ENCODE measurements around the gene SELENOT.
"Not testable (repeated sequence)": the region's sequence is repeated elsewhere in the genome, so short reads cannot be mapped to it uniquely, and the experiment has no call there.

The SELENOT gene

DNA sequence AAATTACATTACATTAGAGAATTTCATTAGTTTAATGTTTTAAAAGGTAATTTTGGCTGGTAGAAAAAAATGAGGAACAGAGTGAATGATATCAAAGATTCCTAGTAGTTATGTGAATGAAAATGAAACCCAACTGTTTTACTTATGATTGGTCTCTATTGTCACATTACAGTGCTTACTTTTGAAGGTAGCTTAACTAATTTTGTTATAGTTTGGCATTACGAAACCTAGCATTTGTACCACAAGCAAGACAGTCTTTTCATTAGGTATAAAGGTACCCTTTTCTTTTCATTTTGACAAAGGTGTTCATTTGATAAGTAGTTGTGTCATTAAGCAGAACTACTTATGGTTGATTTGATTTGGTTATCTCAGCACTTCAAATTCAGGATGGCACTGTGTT is 6.9 kb downstream of the SELENOT start:
- DNase-seq, result no peak

DNA sequence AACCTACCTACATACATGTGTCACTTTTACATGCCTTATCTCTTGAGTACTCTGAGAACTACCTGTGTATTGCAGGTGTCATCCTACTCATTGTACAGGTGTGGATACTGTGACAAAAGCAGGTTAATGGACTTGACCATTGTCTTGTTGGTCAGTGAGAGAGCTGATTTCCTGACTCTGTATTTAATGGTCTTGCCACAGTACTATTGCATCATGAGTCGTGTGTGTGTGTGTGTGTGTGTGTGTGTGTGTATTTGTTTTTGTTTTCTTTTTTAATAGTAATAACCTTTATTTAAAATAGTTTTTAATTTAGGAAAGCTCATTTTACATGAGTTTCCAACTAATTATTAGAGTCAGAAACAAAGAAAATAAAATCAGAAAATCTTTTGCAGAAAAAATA is 7.7 kb downstream of the SELENOT start:
- DNase-seq, result no peak

DNA sequence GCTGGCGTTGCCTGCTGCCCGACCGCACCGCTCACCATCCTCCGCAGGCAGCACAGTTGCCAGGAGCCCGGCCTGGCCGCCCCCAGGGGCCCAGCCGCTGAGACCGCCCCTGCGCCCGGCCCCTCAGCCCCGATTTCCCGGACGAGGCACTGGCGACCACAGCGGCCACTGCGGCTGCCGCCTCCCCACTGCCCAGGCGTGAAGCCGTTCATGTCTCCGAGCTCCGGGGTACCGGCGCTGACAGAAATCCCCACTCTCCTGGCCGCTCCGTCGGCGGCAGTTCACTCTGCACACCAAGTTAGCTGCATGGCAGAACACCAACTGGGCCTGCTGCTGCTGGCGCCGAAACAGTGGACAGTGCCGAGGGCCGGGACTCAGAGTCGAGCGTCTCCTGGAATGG is 8.5 kb downstream of the SELENOT start:
- no peak for DNase-seq

DNA sequence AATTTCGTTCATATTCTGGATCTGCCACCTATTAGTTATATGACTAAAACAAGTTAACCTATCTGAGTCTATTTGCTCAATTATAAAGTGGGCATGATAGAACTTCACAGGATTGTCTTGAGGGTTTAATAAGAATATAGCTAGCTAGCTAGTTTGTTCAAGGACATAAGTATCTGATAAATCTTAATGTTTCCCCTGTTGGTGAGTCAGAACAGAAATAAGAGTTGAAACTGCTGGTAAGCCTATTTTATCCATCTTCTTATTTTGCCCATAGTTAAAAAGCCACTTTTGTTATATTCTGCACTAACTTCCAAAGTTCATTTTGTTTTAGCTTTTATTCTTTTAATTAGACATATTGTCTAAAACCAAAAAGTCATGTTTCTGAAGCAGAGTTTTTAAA is 9.4 kb downstream of the SELENOT start:
- DNase-seq, result no peak

DNA sequence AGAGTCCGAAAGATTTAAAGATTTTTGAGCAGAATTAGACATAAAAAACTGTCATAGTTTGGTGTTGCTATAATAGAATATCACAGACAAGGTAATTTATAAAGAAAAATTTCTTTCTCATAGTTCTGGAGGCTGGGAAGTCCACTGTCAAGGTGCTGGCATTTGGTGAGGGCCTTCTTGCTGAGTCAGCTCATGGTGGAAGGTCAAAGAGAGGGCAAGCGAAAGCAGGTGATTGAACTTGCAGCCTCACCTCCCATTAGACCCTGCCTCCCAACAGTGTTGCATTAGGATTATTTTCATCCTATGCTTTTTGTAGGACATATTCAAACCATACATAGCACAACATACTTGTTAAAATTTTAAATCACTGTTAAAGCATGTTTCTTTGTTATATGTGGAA is 9.9 kb downstream of the SELENOT start:
- no peak for DNase-seq

DNA sequence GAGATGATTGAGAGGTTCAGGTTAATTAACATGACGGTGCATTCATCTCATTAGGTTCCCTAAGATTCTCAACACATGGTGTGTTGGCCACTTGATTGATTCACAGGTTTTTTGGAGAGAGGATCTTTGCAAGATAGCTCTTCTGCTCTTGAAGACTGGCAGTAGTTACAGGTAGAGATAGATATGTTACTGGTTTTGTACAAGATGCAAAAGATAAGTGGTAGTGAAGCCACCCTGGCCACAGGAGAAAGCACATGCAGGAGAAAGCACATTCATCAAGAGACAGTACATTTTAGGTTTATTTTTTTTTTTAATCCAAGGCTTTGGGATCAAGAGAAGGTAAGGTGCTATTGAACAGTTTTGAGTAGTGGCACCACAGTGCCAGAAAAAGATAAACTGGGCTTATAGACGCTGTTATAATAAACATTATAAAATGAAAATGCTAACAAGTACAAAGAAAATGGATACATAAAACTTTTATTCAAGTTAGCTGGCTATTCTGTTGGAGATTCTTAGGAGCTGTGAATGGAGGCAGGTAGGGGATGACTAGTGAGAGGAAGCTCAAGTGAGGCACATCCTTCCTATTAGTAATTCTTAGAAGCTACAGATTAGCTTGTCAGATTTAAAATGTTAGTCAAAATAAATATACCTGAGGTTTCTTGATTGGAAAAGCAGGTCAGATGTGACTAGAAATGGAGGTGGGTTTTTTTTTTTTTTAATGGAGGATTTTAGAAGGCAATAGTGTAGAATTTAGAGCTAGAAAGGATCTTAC is 10.8 kb downstream of the SELENOT start:
- no peak for DNase-seq

DNA sequence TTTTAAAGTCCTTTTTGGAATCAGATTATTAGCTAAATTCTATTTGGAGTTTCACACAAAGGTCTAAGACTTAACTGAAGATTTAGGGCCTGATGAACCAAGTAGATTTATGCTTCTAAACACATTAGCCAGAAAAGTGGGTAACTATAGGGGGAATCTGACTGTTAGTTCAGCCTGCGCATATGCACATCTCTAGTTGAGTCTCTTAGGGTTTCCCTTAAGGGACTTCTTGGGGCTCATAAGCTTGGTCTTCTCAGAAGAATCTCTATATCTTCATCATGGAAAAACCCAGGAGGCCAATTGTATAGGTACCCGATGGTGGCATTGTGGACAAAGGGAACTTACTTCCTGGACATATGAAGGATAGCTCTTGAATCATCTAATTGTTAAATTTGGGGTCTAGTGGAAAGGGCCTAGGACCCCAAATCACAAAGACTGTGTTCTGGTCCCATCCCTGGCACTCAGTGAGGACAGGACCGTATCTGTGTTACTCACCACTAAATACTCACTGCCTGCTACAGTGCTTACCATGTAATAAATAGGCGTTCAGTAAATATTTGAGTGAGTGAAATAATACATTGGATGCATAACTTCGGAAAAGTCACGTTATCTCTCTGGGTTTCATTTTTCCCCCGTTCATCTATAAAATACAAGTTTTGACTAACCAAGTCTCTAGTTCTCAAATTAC is 17.0 kb downstream of the SELENOT start:
- DNase-seq, result no peak

DNA sequence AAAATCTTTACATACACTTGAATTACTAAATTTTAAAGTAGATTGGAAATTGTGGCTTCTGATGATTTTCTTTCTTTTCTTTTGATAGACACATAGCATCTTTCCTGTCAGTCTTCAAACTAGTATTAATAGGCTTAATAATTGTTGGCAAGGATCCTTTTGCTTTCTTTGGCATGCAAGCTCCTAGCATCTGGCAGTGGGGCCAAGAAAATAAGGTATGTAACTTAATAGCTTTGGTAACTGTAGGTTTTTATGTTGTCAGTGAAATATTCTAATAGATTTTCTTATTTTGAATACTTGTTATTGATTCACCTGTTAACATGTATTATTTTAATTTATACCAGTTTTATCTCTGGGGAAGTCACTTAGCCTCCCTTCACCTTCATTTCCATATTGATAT is 19.8 kb downstream of the SELENOT start:
- not testable (repeated sequence) for DNase-seq

DNA sequence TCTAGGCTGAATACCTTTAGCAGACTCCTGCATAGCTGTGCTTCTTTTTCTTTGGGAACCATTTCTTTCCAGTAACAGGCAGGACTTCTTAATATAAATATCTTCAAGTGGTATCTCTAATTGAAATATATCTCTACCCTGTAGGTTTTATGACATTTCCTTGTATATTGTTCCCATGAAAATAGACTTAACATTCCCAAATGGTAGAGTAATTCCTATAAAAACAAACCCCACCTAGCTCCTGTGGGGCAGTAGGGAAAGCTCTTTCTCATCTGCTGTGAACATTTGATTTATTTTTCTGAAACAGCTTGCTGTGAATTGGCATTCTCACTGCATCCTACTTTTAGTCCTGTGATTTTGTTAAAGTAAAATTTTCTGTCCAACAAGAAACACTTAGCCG is 20.8 kb downstream of the SELENOT start:
- DNase-seq, result no peak

DNA sequence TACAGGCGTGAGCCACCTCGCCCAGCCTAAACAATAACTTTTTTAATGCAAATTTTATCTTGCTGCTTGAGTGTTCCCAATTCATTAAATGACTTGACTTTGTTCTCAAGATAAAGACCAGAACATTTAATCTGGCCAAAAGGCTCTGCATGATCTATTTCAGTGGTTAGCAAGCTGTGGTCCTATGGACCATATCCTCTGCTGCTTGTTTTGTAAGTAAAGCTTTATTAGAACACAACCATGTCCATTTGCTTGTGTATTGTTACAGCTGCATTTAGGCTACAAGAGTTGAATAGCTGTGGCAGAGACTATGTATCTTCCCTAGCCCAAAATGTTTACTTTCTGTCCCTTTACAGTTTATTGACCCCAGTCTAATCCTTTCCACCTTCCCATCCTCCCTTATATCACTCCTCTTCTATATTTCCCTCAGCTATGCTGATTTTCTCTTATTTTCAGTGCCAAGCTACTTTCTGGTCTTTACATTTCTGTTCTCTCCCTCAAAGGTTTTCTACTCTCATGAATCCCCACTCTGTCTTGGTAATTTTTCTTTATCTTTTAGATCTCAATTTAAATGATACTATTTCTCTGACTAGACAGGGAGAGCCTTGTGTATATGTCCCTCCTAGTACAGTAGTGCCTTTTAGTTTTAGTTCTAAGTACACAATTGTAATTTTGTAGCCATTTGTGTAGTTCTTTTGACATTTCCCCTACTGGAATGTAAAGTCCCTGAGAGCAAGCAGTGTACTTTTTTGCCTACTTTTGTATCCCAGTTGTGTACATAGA is 23.2 kb downstream of the SELENOT start:
- DNase-seq, result no peak

DNA sequence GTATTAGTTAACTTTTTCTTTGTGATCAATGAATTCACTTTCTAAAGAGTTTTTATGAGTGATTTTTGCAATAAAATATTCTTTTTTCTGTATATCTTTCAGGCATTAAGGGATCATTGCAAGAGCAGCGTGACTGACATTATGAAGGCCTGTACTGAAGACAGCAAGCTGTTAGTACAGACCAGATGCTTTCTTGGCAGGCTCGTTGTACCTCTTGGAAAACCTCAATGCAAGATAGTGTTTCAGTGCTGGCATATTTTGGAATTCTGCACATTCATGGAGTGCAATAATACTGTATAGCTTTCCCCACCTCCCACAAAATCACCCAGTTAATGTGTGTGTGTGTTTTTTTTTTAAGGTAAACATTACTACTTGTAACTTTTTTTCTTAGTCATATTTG is 24.4 kb downstream of the SELENOT start:
- no peak for DNase-seq

DNA sequence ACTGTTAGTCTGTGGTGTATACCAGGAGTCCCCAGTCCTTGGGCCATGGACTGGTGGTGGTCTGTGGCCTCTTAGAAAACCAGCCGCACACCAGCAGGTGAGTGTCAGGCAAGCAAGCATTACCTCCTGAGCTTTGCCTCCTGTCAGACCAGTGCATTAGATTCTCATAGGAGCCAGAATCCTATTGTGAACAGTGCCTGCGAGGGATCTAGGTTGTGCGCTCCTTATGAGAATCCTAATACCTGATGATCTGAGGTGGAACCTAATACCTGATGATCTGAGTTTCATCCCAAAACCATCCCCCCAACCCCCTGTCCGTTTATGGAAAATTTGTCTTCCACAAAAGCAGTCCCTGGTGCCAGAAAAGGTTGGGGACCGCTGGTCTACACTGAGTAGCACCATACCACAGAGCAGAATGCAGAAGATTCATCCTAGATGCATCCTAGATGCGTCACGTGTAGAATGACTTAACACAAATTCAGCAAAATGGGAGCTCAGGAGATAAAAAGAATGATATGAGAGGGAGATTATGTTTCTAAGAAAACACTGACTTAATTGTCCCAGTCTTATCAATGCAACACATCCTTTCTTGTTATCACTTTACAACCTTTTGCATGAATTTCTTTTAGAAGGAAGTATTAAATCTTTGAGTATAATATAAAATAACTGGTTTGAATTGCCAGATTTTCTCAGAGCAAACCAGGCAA is 28.5 kb downstream of the SELENOT start:
- DNase-seq, result no peak

DNA sequence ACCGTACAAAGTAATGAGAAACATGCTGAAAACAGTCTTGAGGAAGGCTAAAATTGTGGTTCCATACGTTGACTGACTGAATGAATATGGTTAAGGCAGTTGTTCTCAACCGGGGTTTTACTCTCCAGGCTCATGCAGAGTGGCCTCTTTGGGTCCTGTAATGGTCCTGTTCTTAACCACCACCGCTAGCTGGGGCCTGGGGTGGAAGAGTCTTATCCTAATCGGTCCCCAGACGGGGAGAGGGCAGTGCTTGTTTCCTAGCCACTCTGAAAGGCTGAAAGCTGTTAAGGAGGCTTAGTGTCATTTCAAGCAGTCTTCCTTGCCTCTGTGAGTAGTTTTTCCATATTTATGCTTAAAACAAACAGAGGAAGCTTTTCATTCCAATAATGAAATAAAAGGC is 32.0 kb downstream of the SELENOT start:
- DNase-seq, result no peak

DNA sequence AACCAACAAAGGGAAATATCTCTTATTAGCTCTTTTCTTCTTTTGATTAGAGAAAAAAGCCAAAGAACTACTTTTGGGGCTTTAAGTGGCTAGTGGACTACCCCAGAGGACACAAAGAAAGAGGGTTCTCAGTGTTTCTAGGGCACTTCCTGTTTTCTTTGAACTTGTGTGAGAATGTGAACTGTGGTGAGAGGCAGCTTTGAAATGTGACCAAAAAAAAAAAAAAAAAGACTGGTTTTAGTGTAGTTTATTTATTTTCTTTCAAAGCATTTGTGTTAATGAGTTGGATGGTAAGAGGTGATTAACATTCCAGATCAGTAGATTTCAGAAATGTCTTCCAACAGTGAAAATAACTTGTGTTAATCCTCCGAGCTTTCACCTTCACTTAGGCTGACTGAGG is 32.4 kb downstream of the SELENOT start:
- DNase-seq, result no peak

DNA sequence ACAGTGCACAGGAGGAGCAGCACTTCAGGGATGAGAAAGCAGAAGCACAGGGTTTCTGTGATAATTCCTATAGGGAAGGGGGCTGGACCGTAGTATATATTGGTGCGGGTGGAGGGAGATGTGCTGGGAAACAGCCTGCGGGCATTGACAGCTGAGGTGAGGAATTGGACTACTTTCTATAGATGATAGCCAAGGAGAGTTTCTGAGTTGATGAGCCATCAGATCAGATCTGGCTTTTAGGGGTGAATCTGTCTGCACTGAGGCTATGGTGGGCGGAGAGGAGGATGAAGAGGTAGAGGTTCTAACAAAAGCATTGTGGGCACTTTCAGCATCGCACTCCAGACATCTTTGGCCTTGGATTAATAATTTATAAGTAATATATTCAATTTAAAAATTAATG is 33.1 kb downstream of the SELENOT start:
- no peak for DNase-seq

DNA sequence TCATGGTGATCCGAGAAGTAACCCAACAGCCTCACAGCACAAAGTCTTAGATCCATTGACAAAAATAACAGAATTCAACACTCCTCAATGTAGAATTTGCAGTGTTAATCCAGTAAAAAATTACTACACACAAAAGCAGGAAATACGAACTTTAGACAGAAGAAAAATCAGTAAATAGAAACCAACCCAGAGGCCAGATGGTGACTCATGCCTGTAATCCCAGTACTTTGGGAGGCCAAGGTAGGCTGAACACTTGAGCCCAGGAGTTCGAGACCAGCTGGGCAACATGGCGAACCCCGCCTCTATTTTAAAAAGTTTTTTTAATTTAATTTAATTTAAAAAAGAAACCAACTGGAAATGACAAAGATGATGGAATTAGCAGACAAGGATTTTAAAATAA is 36.1 kb downstream of the SELENOT start:
- no peak for DNase-seq

DNA sequence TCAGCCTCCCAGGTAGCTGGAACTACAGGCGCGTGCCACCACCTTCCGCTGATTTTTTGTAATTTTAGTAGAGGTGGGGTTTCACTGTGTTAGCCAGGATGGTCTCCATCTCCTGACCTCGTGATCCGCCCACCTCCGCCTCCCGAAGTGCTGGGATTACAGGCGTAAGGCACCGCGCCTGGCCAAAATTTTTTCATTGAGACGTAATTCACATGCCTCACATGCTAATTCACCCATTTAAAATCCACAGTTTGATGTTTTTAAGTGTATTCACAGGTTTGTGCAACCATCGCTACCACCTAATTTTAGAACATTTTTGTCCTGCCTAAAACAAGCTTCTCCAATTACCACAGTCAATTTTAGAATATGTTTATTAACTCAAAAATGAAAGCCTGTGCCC is 37.1 kb downstream of the SELENOT start:
- DNase-seq, result no peak

DNA sequence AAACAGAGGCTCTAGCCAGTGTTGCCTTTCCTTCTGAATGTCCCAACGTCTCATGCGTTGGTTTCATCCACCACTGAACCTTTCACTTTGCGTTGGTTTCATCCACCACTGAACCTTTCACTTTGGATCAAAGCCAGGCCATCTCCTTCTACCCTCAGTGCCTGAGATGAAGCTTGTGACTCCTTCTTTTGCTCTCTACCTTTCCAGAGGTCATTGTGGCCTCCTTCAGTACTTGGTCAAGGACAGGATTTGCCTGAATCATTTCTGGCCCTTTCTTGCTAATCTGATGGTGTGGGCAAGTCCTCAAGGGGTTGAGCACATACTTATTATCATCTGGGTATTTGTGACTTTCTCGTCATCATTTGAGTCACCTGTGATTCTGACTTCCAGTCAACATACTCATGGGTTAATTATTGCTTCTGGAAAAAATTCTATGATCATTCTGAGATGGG is 50.0 kb downstream of the SELENOT start:
- no peak for DNase-seq

DNA sequence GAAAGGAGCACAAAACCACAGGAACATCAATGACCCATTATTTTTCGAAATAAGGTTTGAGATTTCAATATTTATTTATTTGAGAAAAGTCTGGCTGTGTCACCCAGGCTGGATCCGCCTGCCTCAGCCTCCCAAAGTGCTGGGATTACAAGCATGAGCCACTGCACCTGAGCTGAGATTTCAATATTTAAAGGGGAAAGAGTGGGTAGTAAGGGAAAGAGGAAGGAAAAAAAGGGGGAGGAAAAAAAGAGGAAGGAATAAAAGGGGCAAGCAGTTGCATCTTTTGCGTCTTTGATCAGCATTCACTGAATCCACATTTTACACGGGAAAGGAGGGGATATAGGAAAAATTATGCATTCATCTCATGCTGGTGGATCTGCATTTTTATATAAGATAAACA is 53.2 kb downstream of the SELENOT start:
- DNase-seq, result no peak

DNA sequence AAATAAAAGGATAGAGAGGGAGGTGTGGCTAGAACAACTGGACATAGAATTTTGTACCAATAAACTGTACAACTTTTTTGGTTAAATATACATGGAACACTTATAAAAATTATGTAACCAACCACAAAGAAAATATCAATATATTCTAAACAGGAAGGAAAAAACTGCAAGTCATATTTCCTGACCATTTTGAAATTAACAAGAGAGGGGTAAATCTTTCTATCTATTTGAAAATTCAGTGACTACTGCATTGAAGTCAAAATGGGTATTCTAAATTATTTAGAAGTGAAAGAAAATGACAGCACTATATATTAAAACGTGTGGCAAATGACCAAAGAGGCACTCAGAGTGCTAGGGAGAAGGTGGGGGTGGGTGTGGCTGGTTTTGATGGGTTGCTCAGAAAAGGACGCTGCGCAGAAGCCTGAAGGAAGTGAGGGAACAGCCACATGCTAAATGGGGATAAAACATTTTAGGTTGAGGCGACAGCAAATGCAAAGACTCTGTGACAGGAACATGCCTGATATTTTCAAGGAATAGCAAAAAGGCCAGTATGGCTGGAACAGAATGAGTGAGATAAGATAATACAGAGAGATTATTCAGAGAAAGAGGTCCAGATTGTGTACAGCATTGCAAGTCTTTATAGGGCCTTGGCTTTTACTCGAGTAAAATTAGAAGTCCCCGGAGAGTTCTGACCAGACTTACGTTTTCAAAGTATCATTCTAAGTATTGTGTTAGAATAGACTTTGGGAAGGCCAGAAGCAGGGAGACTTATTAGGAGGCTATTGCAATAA is 59.5 kb downstream of the SELENOT start:
- no peak for DNase-seq

DNA sequence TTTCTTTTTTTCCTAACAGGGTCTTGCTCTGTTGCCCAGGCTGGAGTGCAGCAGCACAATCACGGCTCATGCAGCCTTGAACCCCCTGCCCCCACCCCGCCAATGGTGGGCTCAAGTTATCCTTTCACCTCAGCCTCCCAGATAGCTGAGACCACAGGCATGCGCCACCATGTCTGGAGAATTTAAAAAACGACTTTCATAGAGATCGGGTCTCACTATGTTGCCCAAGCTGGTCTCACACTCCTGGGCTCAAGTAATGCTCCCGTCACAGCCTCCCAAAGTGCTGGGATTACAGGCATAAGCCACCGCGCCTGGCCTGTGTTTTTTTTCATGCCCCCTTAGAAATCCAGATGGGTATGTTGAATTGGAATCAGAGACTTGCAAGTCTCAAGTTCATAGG is 60.3 kb downstream of the SELENOT start:
- no peak for DNase-seq

DNA sequence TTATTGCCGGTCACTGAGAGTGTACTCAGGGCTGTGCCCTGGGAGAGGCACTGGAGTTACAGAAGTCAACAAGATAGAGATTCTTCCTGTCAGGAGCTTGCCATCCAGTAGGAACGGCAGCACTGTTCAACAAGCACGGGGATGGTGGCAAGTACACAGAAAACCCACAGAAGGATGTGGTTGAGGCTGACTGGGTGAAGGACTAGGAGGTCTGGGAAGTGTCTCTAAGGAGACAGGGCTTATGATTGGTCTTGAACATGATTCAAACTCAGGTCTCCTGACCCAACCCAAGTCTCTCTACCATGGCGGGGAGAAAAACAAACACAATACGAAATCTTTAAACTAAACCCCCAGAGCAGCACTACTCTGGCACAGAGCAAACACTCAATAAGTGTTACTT is 63.0 kb downstream of the SELENOT start:
- DNase-seq, result no peak
